NT2/D1 (cell line): Measurements from ENCODE around the gene SLC16A13.

Source experiments
- YY1 ChIP-seq: IDR thresholded peaks from 2 replicates; pipeline ENCODE4 v1.6.1; 2011; ENCODE audit not compliant: insufficient read length, insufficient read depth
- ZNF274 ChIP-seq: IDR thresholded peaks from 2 replicates; pipeline ENCODE4 v1.6.1; 2011; ENCODE audit warnings: mild to moderate bottlenecking, low read depth, low read length

- no peak for TF ChIP-seq ZNF274
- no peak for TF ChIP-seq YY1
Observed at GRCh38 chr17:7016886-7017826, 18.7 kb upstream of the SLC16A13 start.
